Osteoblast (primary cell): ENCODE data around the gene NOC4L. TPM values are rescaled to one million over a fixed set of nuclear protein-coding genes. Genes with fewer than 3 reads are reported as not detected.
A peak's percentile ranks its signal among the peaks of the same experiment; 100 is the strongest.
"Not testable (repeated sequence)": the region's sequence is repeated elsewhere in the genome, so short reads cannot be mapped to it uniquely, and the experiment has no call there.

ENCODE experiments used
- DNase-seq: peaks from one replicate; pipeline ENCODE4 v3.0.0; 2011; ENCODE audit warnings: low spot score, mixed read lengths; ENCODE audit not compliant: insufficient read length; ENCODE audit errors: missing footprints
- H2AFZ ChIP-seq: 2 replicates; pipeline ENCODE4 v1.6.0; 2011; ENCODE audit warnings: mild to moderate bottlenecking, low read length
- H3K27ac ChIP-seq: 2 replicates; pipeline ENCODE4 v1.5.1; 2011; ENCODE audit warnings: mild to moderate bottlenecking, low read depth, low read length, moderate library complexity
- H3K27me3 ChIP-seq: 2 replicates; pipeline ENCODE4 v1.6.0; 2012; ENCODE audit warnings: mild to moderate bottlenecking, control low read depth, inconsistent platforms, low read length, moderate library complexity; ENCODE audit not compliant: insufficient read depth
- H3K36me3 ChIP-seq: 2 replicates; pipeline ENCODE4 v1.5.1; 2011; ENCODE audit warnings: mild to moderate bottlenecking, low read length, control low read depth, moderate library complexity; ENCODE audit not compliant: insufficient read depth
- H3K4me1 ChIP-seq: 2 replicates; pipeline ENCODE4 v1.5.1; 2011; ENCODE audit warnings: mild to moderate bottlenecking, low read length, control low read depth, moderate library complexity; ENCODE audit not compliant: insufficient read depth
- H3K4me2 ChIP-seq: 2 replicates; pipeline ENCODE4 v1.6.0; 2011; ENCODE audit warnings: mild to moderate bottlenecking, low read length; ENCODE audit not compliant: insufficient read depth
- H3K4me3 ChIP-seq: fragments of 200-600 bp; sonication (generic); 3 replicates; pipeline ENCODE4 v1.5.1; 2012; ENCODE audit warnings: mild to moderate bottlenecking, low read length, inconsistent platforms; ENCODE audit not compliant: insufficient read depth
- H3K79me2 ChIP-seq: 2 replicates; pipeline ENCODE4 v1.6.0; 2012; ENCODE audit warnings: mild to moderate bottlenecking, low read length, control low read depth, inconsistent platforms; ENCODE audit not compliant: insufficient read depth
- H3K9me3 ChIP-seq: 2 replicates; pipeline ENCODE4 v1.5.1; 2011; ENCODE audit warnings: low read depth, low read length, control low read depth
- H4K20me1 ChIP-seq: 2 replicates; pipeline ENCODE4 v1.6.0; 2012; ENCODE audit warnings: mild to moderate bottlenecking, low read length, control low read depth; ENCODE audit not compliant: insufficient read depth
- total RNA-seq: library from RNA; depleted of rRNA; stranded (reverse); fragments of >200 nt; gene quantifications from 2 replicates; pipeline ENCODE4 v1.2.3, GENCODE V29; 2012
- TF ChIP-seq, protein P1 (sequence below): IDR thresholded peaks from 2 replicates; pipeline ENCODE4 v1.5.1; 2011; ENCODE audit warnings: mild to moderate bottlenecking, low read depth, low read length, moderate library complexity; ENCODE audit errors: extremely low read depth

Gene NOC4L
- total RNA-seq, 1 donor = 11.2 TPM

GRCh38 chr12:132190834-132191500, 46.7 kb downstream of the NOC4L start:
- H4K20me1 ChIP-seq = no peaks in the 10 kb centered on the region
- H3K9me3 ChIP-seq = peaks cover 10% of the 10 kb centered on the region
- H3K27me3 ChIP-seq = no peaks in the 10 kb centered on the region

GRCh38 chr12:132191715-132192553, 47.7 kb downstream of the NOC4L start:
- DNase-seq = peak; percentile 85
- no peaks in the 10 kb centered on the region for H3K79me2 ChIP-seq
- H3K9me3 ChIP-seq = peaks cover 10% of the 10 kb centered on the region
- H3K4me2 ChIP-seq = no peak overlapping the region
- H3K4me3 ChIP-seq = no peak overlapping the region
- TF ChIP-seq, protein P1, sequence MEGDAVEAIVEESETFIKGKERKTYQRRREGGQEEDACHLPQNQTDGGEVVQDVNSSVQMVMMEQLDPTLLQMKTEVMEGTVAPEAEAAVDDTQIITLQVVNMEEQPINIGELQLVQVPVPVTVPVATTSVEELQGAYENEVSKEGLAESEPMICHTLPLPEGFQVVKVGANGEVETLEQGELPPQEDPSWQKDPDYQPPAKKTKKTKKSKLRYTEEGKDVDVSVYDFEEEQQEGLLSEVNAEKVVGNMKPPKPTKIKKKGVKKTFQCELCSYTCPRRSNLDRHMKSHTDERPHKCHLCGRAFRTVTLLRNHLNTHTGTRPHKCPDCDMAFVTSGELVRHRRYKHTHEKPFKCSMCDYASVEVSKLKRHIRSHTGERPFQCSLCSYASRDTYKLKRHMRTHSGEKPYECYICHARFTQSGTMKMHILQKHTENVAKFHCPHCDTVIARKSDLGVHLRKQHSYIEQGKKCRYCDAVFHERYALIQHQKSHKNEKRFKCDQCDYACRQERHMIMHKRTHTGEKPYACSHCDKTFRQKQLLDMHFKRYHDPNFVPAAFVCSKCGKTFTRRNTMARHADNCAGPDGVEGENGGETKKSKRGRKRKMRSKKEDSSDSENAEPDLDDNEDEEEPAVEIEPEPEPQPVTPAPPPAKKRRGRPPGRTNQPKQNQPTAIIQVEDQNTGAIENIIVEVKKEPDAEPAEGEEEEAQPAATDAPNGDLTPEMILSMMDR = no peak
- H4K20me1 ChIP-seq = no peaks in the 10 kb centered on the region
- no peaks in the 10 kb centered on the region for H3K36me3 ChIP-seq
- H2AFZ ChIP-seq = no peak overlapping the region
- H3K27me3 ChIP-seq = no peaks in the 10 kb centered on the region
- H3K27ac ChIP-seq = no peak overlapping the region
- H3K4me1 ChIP-seq = no peaks in the 10 kb centered on the region

More at GRCh38 chr12:132190834-132191500, 46.7 kb downstream of the NOC4L start:
- TF ChIP-seq, protein P1 = no peak
- H3K4me3 ChIP-seq = no peak overlapping the region
- H3K36me3 ChIP-seq = no peaks in the 10 kb centered on the region
- H3K27ac ChIP-seq = no peak overlapping the region
- no peaks in the 10 kb centered on the region for H3K4me1 ChIP-seq
- no peak overlapping the region for H2AFZ ChIP-seq
- H3K4me2 ChIP-seq = no peak overlapping the region
- no peaks in the 10 kb centered on the region for H3K79me2 ChIP-seq
- DNase-seq = no peak

GRCh38 chr12:132194056-132194455, 49.8 kb downstream of the NOC4L start:
- Histone ChIP-seq H3K4me3 (no peak overlapping the region), H4K20me1 (no peaks in the 10 kb centered on the region), H3K27ac (no peak overlapping the region), H2AFZ (no peak overlapping the region), H3K36me3 (no peaks in the 10 kb centered on the region), H3K27me3 (peaks cover 4% of the 10 kb centered on the region), H3K4me1 (no peaks in the 10 kb centered on the region), H3K9me3 (peaks cover 10% of the 10 kb centered on the region), H3K4me2 (no peak overlapping the region), H3K79me2 (no peaks in the 10 kb centered on the region)
- TF ChIP-seq, protein P1 = no peak
- DNase-seq = peak; percentile 86

- Histone ChIP-seq H3K36me3 (no peaks in the 10 kb centered on the region), H3K4me3 (no peak overlapping the region), H3K4me2 (no peak overlapping the region), H3K27ac (no peak overlapping the region), H2AFZ (no peak overlapping the region), H3K79me2 (no peaks in the 10 kb centered on the region), H3K27me3 (peaks cover 4% of the 10 kb centered on the region), H3K9me3 (peaks cover 10% of the 10 kb centered on the region), H4K20me1 (no peaks in the 10 kb centered on the region), H3K4me1 (no peaks in the 10 kb centered on the region)
- no peak for DNase-seq
- TF ChIP-seq, protein P1 = no peak
Observed at GRCh38 chr12:132194556-132194955, 50.3 kb downstream of the NOC4L start.

- DNase-seq, H3K4me2 ChIP-seq, H2AFZ ChIP-seq, H3K4me3 ChIP-seq, H3K79me2 ChIP-seq, H3K27me3 ChIP-seq, H3K36me3 ChIP-seq, H3K4me1 ChIP-seq, H4K20me1 ChIP-seq, H3K27ac ChIP-seq: not testable (repeated sequence)
- peaks cover 10% of the 10 kb centered on the region for H3K9me3 ChIP-seq
Observed at GRCh38 chr12:132195242-132195641, 51.0 kb downstream of the NOC4L start.
